Heart left ventricle (tissue), 16 donors: Measurements from ENCODE around the gene ATL1. TPM values are rescaled to one million over a fixed set of nuclear protein-coding genes. Genes with fewer than 3 reads are reported as not detected.
A peak's percentile ranks its signal among the peaks of the same experiment; 100 is the strongest.

Source experiments
- ATAC-seq, 4 donors: fragments of 200-7000 bp; cut with Tn5 transposase; one replicate each; pipeline ENCODE4 v1.9.1; 2020 to 2022; ENCODE audit warnings: moderate library complexity in 4 of 4, mild to moderate bottlenecking in 3 of 4, moderate number of reproducible peaks in 1 of 4
- DNase-seq, 5 donors: peaks; one replicate each; pipeline ENCODE4 v3.0.0-alpha.2; 2020
- H3K27ac ChIP-seq, 12 donors: fragments of 200-600 bp; sonication (generic) in 4 of 12; one replicate each; pipeline versions ENCODE4 v1.5.0 to v1.8.0; 2016 to 2022; ENCODE audit warnings: mild to moderate bottlenecking in 2 of 12
- H3K27me3 ChIP-seq, 9 donors: fragments of 200-600 bp; sonication (generic) in 2 of 9; one replicate each; pipeline versions ENCODE4 v1.5.1 to v1.8.0; 2016 to 2022; ENCODE audit warnings: mild to moderate bottlenecking in 3 of 9
- H3K36me3 ChIP-seq, 9 donors: fragments of 200-600 bp; sonication (generic) in 2 of 9; one replicate each; pipeline versions ENCODE4 v1.5.0 to v1.8.0; 2018 to 2022; ENCODE audit warnings: mild to moderate bottlenecking in 2 of 9
- H3K4me1 ChIP-seq, 12 donors: fragments of 200-600 bp; sonication (generic) in 4 of 12; one replicate each; pipeline versions ENCODE4 v1.5.0 to v1.8.0; 2016 to 2022; ENCODE audit warnings: mild to moderate bottlenecking in 3 of 12
- H3K4me3 ChIP-seq, 12 donors: fragments of 200-600 bp; sonication (generic) in 4 of 12; one replicate each; pipeline versions ENCODE4 v1.5.0 to v1.8.0; 2017 to 2022; ENCODE audit warnings: mild to moderate bottlenecking in 9 of 12, moderate library complexity in 4 of 12
- H3K9me3 ChIP-seq, 12 donors: fragments of 200-600 bp; sonication (generic) in 4 of 12; one replicate each; pipeline versions ENCODE4 v1.5.0 to v1.8.0; 2016 to 2022; ENCODE audit warnings: mild to moderate bottlenecking in 1 of 12
- POLR2A ChIP-seq, 2 donors: fragments of 450-650 bp; IDR thresholded peaks; one replicate each; pipeline ENCODE4 v1.6.1; 2017; ENCODE audit warnings: antibody characterized with exemption in 2 of 2, mild to moderate bottlenecking in 2 of 2, moderate library complexity in 2 of 2
- WGBS, 4 donors: extraction: QIAGEN DNeasy Blood & Tissue Kit in 2 of 4; methylation state at CpG; one replicate each; pipeline versions ENCODE4 v1.1.5 to v1.1.7; 2013 to 2018; 5-methylcytosine and 5-hydroxymethylcytosine counted together
- intact Hi-C, 10 donors: fragments of 100-400 bp; cut with DNase I; formaldehyde crosslinking; loops; one replicate each; pipeline versions ENCODE4 v1.11.1 to v1.14.2; 2022
- long read RNA-seq, 3 donors: library from polyadenylated mRNA; unstranded; transcript quantifications; one replicate each; pipeline ENCODE4 v2.0.0, GENCODE V29; 2020 to 2021
- polyA plus RNA-seq, 2 donors: library from polyadenylated mRNA; stranded (reverse); fragments of 200-250 nt; gene quantifications; one replicate each; pipeline ENCODE4 v1.2.3, GENCODE V29; 2013
- total RNA-seq, 9 donors: library from RNA; depleted of rRNA in 2 of 9; stranded (reverse); fragments of >200 nt in 2 of 9; fragmentation: NEBNext Ultra II Directional in 3 of 9; extraction: Animal tissue kit (Norgen Biotek cat#: 25700) in 3 of 9; gene quantifications; one replicate each; pipeline versions ENCODE4 v1.1.0 to v1.2.4, GENCODE V29; 2016 to 2023
- TF ChIP-seq, protein P1 (sequence below), 12 donors: fragments of 200-600 bp; sonication (generic) in 4 of 12; IDR thresholded peaks; one replicate each; pipeline versions ENCODE4 v1.5.0 to v1.8.0; 2018 to 2022; ENCODE audit warnings: antibody characterized with exemption in 12 of 12, mild to moderate bottlenecking in 5 of 12
- donor health status: ischemic (EF 13 %, LVEDD 7.1; RV severe dilation, severe dysfunction).
- donor health status: healthy with polysubstance abuse.
- donor health status: DM: no; HTN: yes; CAD: no.
- donor health status: DM: no; HTN: no; CAD: no.
- donor health status: ischemic (EF 25% LVEDD 6.9; RV normal size, moderate dysfunction).
- donor health status: ischemic (EF 25% LVEDD 5.7; RV mildly dilated, moderate dysfunction).
- donor health status: healthy.
- donor health status: DM: yes; HTN: yes; CAD: no.
- donor health status: ischemic (EF 35%, LVEDD 5.7; RV mildly dilated, moderate dysfunction).
- donor health status: nonischemic (EF 11% LVEDD 7.7; RV severe dilation, severe dysfunction).
- donor health status: DM: yes; HTN: yes; CAD: no.
- donor health status: PGD.
- donor health status: ischemic (EF 29% LVEDD 5.4; RV normal size, mild dysfunction).
- donor health status: nonischemic (EF 23%, LVEDD 6.1; RV moderate dilation, normal function).

Gene ATL1
- total RNA-seq (1 to 10 TPM in 5 of 9 donors, under 1 TPM in 4; 0.28 to 3.1 (median 1.1) TPM), polyA plus RNA-seq (under 1 TPM; 0.30 to 0.67 TPM)
- long read RNA-seq, donor 1, result 0 reads
- long read RNA-seq, donor 2, partial matches to known transcripts, result 3 of 3 reads
- long read RNA-seq, donor 2, other reads (novel, unspliced or antisense), result 0 of 3 reads
- long read RNA-seq, donor 3, result 0 reads

DNA sequence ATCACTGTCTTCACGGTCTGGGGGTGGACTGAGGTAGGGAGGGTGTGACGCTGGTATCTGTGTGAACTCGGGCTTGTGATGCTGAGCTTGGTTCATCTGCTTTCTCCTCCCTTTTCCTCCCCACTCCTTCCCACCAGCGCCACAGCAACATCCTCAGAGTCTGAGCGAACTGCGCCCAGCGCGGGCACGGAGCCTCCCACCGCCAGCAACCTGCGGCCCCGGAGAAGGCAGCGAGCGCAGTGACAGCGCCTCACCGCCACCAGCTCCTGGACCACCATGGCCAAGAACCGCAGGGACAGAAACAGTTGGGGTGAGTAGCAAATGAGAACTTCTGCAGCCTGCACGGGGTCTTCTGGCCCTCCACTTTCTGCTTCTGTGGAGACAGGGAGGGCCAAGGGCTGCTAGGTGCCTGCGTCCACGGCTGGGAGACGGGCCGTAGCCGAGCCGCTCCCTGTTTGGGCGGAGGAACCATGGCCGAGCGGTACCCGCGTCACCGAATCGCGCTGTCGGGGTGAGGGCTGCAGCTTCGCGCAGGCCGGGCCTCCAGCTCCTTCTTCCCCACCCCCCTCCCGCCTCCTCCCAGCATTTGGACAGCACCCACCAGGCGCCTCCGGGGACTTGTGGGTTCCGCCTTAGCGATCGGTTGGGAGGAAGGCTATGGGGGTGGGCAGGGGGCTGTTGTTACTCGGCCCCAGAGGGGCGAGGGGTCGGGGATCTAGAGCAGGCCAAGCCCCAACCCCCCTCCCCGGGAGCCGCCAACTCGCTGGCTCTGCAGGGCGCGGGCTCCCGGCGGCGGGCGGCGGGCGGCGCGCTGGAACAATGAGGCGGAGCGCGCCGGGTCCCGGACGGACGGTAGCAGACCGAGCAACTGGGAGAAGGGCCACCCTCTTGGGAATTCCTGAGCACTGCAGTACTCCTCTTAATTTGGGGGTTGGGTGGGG is at the start of gene ATL1:
TSS of gene ATL1 (plus strand) at position 156 of the 941 bp plus-strand sequence. CDS start at position 277, 121 bp downstream.
- DNase-seq (peak; percentile 72 to 84 (median 79)), ATAC-seq (peak; percentile 74 to 94 (median 92))
- H3K4me3 ChIP-seq, result peak within 1 kb of the TSS; percentile 45 to 83 (median 70)
- peak within 1 kb of the TSS; percentile 56 to 92 (median 78) for H3K27ac ChIP-seq
- 0 to 2% (median 0%) methylated on average over 21 to 66 of the region's 66 CpGs for WGBS, 4 donors
- TF ChIP-seq, protein P1, sequence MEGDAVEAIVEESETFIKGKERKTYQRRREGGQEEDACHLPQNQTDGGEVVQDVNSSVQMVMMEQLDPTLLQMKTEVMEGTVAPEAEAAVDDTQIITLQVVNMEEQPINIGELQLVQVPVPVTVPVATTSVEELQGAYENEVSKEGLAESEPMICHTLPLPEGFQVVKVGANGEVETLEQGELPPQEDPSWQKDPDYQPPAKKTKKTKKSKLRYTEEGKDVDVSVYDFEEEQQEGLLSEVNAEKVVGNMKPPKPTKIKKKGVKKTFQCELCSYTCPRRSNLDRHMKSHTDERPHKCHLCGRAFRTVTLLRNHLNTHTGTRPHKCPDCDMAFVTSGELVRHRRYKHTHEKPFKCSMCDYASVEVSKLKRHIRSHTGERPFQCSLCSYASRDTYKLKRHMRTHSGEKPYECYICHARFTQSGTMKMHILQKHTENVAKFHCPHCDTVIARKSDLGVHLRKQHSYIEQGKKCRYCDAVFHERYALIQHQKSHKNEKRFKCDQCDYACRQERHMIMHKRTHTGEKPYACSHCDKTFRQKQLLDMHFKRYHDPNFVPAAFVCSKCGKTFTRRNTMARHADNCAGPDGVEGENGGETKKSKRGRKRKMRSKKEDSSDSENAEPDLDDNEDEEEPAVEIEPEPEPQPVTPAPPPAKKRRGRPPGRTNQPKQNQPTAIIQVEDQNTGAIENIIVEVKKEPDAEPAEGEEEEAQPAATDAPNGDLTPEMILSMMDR (IDR thresholded peaks at IDR 0.05), result peak in 2 of 12 donors; percentile 5
- no peak for TF ChIP-seq POLR2A (IDR thresholded peaks at IDR 0.05)
- H3K9me3 ChIP-seq, result no peaks in the 10 kb centered on the region
- no peaks in the 10 kb centered on the region for H3K36me3 ChIP-seq
- H3K4me1 ChIP-seq, result peaks cover 0 to 17% (median 7%) of the 10 kb centered on the region in 12 donors
- intact Hi-C loops, result no loop called here
- H3K27me3 ChIP-seq, result peaks cover 0 to 6% (median 0%) of the 10 kb centered on the region in 9 donors

DNA sequence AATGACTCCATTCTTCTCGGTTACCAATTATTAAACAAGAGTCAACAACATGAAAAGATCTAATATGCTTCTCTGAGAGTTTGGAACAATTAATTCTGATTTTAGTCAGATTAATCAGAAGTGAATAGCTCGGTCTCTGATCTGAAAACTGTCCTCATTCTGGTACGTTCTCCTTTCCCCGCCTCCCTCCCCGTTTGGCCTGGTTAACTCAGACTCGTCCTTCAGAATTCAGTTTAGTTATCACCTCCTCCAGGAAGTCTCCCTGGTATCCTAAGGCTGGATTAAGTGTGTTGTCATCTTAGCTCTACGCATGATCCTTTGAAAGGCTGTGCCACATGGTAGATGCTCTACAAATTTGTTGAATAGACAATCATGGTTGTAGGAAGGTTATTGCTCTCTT is 49.8 kb upstream of the ATL1 start:
- WGBS, 4 donors, result 87 to 95% (median 93%) methylated on average over 7 of the region's 7 CpGs
- H3K4me3 ChIP-seq, result no peak overlapping the region
- no peaks in the 10 kb centered on the region for H3K36me3 ChIP-seq
- no peaks in the 10 kb centered on the region for H3K4me1 ChIP-seq
- no peak overlapping the region for H3K27ac ChIP-seq
- no peaks in the 10 kb centered on the region for H3K27me3 ChIP-seq
- ATAC-seq, result no peak
- no peak for TF ChIP-seq POLR2A (IDR thresholded peaks at IDR 0.05)
- TF ChIP-seq, protein P1 (IDR thresholded peaks at IDR 0.05), result no peak
- no peak for DNase-seq
- intact Hi-C loops, result no loop called here
- peaks cover 0 to 6% (median 0%) of the 10 kb centered on the region in 12 donors for H3K9me3 ChIP-seq

DNA sequence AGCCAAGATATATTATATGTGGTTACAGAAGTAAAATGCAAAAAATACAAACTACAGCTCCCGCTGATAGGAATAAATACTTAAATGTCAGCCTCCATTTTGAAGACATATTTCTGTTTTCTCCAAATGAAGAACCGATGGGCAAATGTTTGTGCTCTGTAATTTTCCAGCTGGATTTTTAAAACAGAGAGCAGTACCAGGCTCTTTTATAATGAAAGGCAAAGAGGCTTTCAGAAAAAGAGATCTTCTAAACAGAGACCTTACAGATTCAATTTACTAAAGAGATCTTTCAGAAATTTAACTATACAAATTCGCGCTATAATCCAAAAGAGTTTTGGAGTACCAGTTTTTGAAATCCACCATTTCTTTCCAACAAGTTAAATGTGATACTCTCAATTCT is 47.5 kb upstream of the ATL1 start:
- peaks cover 0 to 6% (median 0%) of the 10 kb centered on the region in 12 donors for H3K9me3 ChIP-seq
- intact Hi-C loops, result no loop called here
- H3K36me3 ChIP-seq, result no peaks in the 10 kb centered on the region
- H3K27ac ChIP-seq, result no peak overlapping the region
- 92 to 95% (median 94%) methylated on average over 4 of the region's 4 CpGs for WGBS, 4 donors
- H3K27me3 ChIP-seq, result no peaks in the 10 kb centered on the region
- DNase-seq, result no peak
- TF ChIP-seq, protein P1 (IDR thresholded peaks at IDR 0.05), result no peak
- no peak for TF ChIP-seq POLR2A (IDR thresholded peaks at IDR 0.05)
- peaks cover 0 to 12% (median 0%) of the 10 kb centered on the region in 12 donors for H3K4me1 ChIP-seq
- H3K4me3 ChIP-seq, result no peak overlapping the region
- no peak for ATAC-seq

DNA sequence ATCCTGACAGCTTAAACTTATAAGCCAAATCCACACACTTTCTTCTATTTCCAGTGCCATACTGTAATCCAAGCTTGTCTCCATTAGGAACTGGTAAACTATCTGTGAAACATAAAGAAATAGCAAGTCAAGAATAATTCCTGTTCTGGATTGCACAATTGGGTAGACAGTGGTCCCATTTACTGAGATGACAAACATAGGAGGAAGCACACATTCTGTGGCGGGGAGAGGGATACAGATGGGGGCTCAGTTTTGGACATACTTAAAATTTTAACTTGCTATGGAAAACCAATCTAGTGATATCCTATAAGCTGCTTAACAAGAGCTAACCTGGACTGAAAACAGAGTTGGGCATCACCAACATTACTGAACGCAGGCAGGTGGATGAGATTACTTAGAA is 43.9 kb upstream of the ATL1 start:
- H3K4me3 ChIP-seq, result no peak overlapping the region
- DNase-seq (no peak), ATAC-seq (no peak)
- WGBS, 4 donors, result 91 to 98% (median 96%) methylated on average over 2 of the region's 2 CpGs
- intact Hi-C loops, result no loop called here
- peaks cover 0 to 16% (median 0%) of the 10 kb centered on the region in 12 donors for H3K4me1 ChIP-seq
- TF ChIP-seq, protein P1 (IDR thresholded peaks at IDR 0.05), result no peak
- no peak for TF ChIP-seq POLR2A (IDR thresholded peaks at IDR 0.05)
- H3K27ac ChIP-seq, result no peak overlapping the region
- H3K9me3 ChIP-seq, result peaks cover 0 to 3% (median 0%) of the 10 kb centered on the region in 12 donors
- H3K36me3 ChIP-seq, result peaks cover 0 to 7% (median 0%) of the 10 kb centered on the region in 9 donors
- no peaks in the 10 kb centered on the region for H3K27me3 ChIP-seq
